ENCODE results near the gene LGR6.

Gene LGR6

GRCh38 chr1:202333861-202334260 lies 140.3 kb downstream of the LGR6 start:
- H3K27ac ChIP-seq (ENCODE audit: extremely low read depth, low read depth, low read length): no peak overlapping the region
- POLR2A ChIA-PET: no interaction called here
- no peaks in the 10 kb centered on the region for H3K4me1 ChIP-seq (ENCODE audit: control insufficient read depth, insufficient read depth, low read length)
- TF ChIP-seq ZNF302 (tag by site-specific recombination; IDR thresholded peaks at IDR 0.05; ENCODE audit: low read depth): no peak
- TF ChIP-seq GLI2 (tag by site-specific recombination; IDR thresholded peaks at IDR 0.05; ENCODE audit: borderline replicate concordance, low read depth): no peak
- TF ChIP-seq TRIM28 (IDR thresholded peaks at IDR 0.05; ENCODE audit: borderline replicate concordance, low read length): no peak
- no peak for TF ChIP-seq ELK4 (IDR thresholded peaks at IDR 0.05; ENCODE audit: borderline replicate concordance, low read depth, low read length)
- no peak for TF ChIP-seq ZNF280C (tag by site-specific recombination; IDR thresholded peaks at IDR 0.05)
- TF ChIP-seq ZNF24 (tag by site-specific recombination; IDR thresholded peaks at IDR 0.05): no peak
- TF ChIP-seq ZNF148 (tag by site-specific recombination; IDR thresholded peaks at IDR 0.05; ENCODE audit: borderline replicate concordance): no peak
- no peak for TF ChIP-seq ZNF785 (tag by site-specific recombination; IDR thresholded peaks at IDR 0.05)
- no peak for TF ChIP-seq ZNF549 (tag by site-specific recombination; IDR thresholded peaks at IDR 0.05)
- TF ChIP-seq ZNF48 (tag by site-specific recombination; IDR thresholded peaks at IDR 0.05): no peak
- TF ChIP-seq ZSCAN23 (tag by site-specific recombination; IDR thresholded peaks at IDR 0.05): no peak
- TF ChIP-seq ZNF23 (tag by site-specific recombination; IDR thresholded peaks at IDR 0.05; ENCODE audit: borderline replicate concordance): no peak
- TF ChIP-seq SCRT1 (tag by site-specific recombination; IDR thresholded peaks at IDR 0.05; ENCODE audit: borderline replicate concordance): no peak
- TF ChIP-seq ZNF600 (tag by site-specific recombination; IDR thresholded peaks at IDR 0.05): no peak
- TF ChIP-seq GLIS2 (tag by site-specific recombination; IDR thresholded peaks at IDR 0.05): no peak
- no peak for TF ChIP-seq BCL11B (tag by site-specific recombination; IDR thresholded peaks at IDR 0.05; ENCODE audit: low read depth)
- CTCF ChIA-PET: interaction anchor here (2.2 kb wide), 1 partner anchor 145 kb away, joined by 6 read pairs; no protein-coding TSS in a partner anchor
- no peaks in the 10 kb centered on the region for H3K9me3 ChIP-seq (ENCODE audit: control insufficient read depth, insufficient read depth, low read depth, low read length)
- H3K4me3 ChIP-seq (ENCODE audit: low read depth, low read length): no peak overlapping the region
- peaks cover 42 to 70% of the 10 kb centered on the region in 2 experiments for H3K36me3 ChIP-seq (ENCODE audit: control insufficient read depth in 2 of 2, insufficient read depth in 1 of 2, low read length in 2 of 2)

- H3K4me3 ChIP-seq (ENCODE audit: low read depth, low read length): no peak overlapping the region
- H3K36me3 ChIP-seq (ENCODE audit: control insufficient read depth in 2 of 2, insufficient read depth in 1 of 2, low read length in 2 of 2): peaks cover 0 to 7% of the 10 kb centered on the region in 2 experiments; a peak in 1 of 3 replicates
- H3K9me3 ChIP-seq (ENCODE audit: control insufficient read depth, insufficient read depth, low read depth, low read length): no peaks in the 10 kb centered on the region
- H3K4me1 ChIP-seq (ENCODE audit: control insufficient read depth, insufficient read depth, low read length): no peaks in the 10 kb centered on the region
- no peak overlapping the region for H3K27ac ChIP-seq (ENCODE audit: extremely low read depth, low read depth, low read length)
- POLR2A ChIA-PET: no interaction called here
- CTCF ChIA-PET: interaction anchor here (0.6 to 2.5 kb wide), 26 partner anchors 12 to 385 kb away, joined by 3 to 17 read pairs (median 4); partner anchors contain the start of genes LGR6 and SYT2
- no peak for TF ChIP-seq ELK4 (IDR thresholded peaks at IDR 0.05; ENCODE audit: borderline replicate concordance, low read depth, low read length)
- TF ChIP-seq ZSCAN23 (tag by site-specific recombination; IDR thresholded peaks at IDR 0.05): no peak
- TF ChIP-seq ZNF600 (tag by site-specific recombination; IDR thresholded peaks at IDR 0.05): no peak
- no peak for TF ChIP-seq ZNF10 (tag by site-specific recombination; IDR thresholded peaks at IDR 0.05)
- no peak for TF ChIP-seq PRDM4 (tag by site-specific recombination; IDR thresholded peaks at IDR 0.05)
- TF ChIP-seq WT1 (tag by site-specific recombination; IDR thresholded peaks at IDR 0.05): no peak
- TF ChIP-seq ZNF626 (tag by site-specific recombination; IDR thresholded peaks at IDR 0.05): no peak
- no peak for TF ChIP-seq ZNF16 (tag by site-specific recombination; IDR thresholded peaks at IDR 0.05; ENCODE audit: low read depth)
- no peak for TF ChIP-seq ZBTB21 (tag by site-specific recombination; IDR thresholded peaks at IDR 0.05)
- no peak for TF ChIP-seq REPIN1 (tag by site-specific recombination; IDR thresholded peaks at IDR 0.05; ENCODE audit: low read depth)
- no peak for TF ChIP-seq ZNF138 (tag by site-specific recombination; IDR thresholded peaks at IDR 0.05; ENCODE audit: borderline replicate concordance)
- TF ChIP-seq HOXC10 (CRISPR knock-in tag; IDR thresholded peaks at IDR 0.05): no peak
Measured at GRCh38 chr1:202343652-202344349, 150.2 kb downstream of the LGR6 start.
